DMS 273 (cell line): ENCODE measurements around the gene SPATA31C2.
"Not testable (repeated sequence)": the region's sequence is repeated elsewhere in the genome, so short reads cannot be mapped to it uniquely, and the experiment has no call there.

ENCODE experiments used
- DNase-seq: peaks from one replicate; lab custom pipeline; 2025; ENCODE audit not compliant: unreplicated experiment; lab: John Stamatoyannopoulos, UW

SPATA31C2 gene

DNA sequence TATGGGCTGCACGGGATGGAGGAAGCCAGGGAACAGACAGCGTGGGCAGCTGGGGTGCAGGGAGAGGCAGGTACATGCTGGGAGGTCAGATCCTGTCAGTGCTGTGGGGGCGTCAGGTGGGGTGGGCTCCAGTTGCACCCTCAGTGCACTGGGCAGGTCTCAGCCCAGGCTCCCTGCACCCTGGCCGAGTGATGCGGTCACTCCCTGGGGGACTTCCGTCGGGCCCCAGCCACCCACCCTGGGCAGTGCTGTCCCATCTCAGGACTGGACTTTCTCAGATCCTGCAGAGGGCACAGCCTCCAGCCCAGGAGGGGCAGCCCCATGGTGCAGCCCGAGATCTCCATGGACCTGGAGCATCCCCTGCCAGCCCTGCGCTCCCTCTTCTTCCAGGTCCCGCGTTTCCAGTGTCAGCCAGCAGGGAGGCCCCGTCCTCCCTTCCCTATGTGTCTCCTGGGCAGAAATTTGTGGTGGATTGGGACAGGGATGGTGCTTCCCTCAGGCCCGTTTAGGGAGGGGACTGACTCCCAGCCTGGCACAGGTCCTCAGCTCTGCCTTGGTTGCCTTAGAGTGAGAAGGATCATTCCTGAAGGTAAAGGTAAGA lies 10.5 kb downstream of the SPATA31C2 start:
- DNase-seq, result not testable (repeated sequence)

DNA sequence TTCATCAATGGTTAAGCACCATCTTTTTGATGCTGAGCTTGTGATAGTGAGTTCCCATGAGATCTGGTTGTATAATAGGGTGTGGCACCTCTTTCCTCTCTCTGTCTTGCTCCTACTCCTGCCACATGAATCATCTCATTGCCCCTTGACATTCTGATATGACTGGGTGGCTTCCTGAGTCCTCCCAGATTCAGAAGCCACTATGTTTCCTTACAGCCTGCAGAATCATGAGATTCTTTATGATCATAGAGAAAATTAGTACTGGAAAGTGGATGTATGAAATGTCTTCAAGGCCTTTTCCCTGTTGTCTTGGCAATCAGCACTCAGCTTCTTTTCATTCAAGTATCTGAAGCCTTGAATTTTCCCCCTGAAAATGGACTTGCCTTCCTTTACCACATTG lies 14.9 kb downstream of the SPATA31C2 start:
- DNase-seq, result not testable (repeated sequence)

DNA sequence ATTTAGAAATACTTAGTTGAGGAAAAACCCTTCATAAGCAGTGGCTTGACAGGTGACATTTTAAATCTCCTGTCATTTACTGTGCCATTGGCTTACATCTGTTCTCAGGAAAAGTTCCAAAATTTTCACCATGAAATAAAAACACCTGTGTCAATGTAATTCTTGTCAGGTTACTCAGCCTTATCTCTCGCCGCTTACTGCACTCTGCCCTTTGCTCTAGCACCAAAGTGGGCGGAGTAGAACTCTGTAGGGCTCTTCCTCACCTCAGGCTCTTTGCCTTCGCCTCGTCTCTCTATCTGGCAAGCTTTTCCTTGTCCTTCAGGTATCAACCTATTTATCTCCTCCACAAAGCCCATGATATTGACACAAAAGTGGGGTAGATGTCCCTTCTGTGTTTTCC lies 20.2 kb downstream of the SPATA31C2 start:
- DNase-seq, result not testable (repeated sequence)

DNA sequence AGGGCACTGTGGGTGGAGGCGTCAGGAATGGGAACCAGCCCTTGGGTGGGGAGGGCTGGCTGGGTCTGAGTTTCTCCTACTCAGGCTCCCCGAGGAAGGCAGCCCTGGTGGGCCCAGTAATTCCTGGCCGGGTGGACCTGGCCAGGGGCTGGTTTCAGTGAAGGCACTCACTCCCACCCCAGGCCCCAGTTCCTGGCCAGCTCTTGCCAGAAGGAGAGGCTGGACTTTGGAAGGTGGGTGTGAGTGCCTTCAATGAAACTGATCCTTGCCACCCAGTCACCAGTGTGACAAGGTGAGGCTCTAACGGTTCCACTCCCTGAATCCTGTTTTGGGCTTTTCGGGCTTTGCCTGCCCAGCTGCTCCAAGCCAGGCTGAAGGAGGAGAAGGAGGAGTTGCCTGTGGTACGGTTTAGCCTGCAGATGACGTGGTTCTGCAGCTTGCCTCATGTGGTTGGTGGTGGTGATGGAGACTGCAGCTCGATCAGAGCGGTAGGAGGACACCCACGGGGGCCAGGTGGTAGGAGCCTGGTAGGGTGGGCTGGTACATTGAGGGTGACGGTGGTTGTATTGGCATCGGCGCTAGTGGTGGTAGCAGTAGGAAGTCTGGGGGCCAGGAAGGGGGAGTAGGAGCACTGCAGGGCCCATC lies 23.2 kb downstream of the SPATA31C2 start:
- not testable (repeated sequence) for DNase-seq

DNA sequence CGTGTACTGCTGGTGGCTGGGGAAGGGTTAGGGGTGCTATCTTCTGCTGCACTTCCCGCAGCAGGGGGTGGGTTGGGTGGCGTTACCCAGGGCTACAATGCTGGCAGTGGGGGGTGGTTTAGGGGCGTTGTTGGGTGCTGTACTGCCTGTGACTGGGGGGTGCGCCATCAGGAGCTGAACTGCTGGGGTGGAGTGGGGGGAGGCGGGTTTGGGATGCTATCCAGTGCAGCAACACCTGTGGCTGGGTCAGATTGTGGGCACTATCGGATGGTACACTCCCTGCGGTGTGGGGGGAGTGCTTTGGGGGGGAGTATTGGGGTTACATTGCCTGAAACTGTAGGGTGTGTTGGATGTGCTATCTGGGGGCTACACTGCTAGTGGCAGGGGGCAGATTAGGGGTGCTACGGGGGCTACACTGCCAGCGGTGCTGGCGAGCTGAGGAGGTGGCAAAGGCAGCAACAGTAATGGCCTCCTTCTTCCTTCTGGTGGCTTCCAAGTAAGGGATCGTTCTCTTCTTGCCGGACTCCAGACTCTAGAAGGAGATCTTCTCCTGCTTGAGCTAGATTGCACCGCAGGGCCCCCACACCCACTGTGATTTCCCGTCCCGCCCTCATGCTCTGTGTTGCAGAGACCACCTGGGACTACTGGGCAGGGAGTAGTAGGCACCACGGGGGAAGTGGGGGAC lies 23.9 kb downstream of the SPATA31C2 start:
- not testable (repeated sequence) for DNase-seq

DNA sequence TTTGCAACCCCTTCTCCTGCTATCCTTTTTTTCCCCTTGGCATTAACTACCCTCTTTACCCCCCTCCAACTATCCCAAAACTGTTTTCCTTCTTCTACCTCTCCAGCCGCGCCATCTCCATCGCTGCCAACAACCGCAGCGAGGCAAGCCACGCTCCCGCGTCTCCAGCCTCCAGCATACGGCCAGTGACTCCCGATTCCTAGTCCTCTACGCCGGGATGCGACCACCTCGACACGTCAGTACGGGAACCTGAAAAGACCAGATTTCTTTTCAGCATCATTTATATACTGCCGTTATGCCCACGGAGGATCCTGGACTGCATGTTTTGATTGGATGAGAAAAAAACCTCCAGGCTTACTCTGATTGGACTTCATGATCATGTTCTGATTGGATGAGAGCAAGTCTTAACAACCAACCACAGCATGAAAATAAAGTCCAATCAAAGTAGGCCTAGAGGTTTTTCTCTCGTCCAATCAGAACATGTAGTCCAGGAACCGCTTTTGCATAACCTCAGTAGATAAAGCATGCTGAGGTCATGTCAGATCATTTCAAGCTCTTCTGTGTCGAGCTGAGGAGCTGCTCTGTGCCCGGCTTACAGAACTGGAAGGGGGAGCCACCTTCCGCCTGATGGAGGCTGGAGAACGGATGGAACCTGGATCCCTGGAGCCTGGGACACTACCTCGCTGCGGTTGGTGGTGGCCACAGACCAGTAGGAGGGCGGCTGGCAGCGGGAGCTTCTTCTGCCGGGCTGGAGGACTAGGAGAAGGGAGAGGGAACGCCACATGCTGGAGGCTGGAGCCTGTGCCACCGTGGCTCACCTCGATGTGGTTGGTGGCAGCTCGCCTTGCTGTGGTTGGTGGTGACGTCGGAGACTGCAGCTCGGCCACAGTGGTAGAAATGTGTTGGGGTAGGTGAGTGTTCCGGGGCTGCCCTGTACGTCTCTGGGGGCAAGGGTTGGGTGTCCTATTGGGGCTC lies 24.8 kb downstream of the SPATA31C2 start:
- not testable (repeated sequence) for DNase-seq

DNA sequence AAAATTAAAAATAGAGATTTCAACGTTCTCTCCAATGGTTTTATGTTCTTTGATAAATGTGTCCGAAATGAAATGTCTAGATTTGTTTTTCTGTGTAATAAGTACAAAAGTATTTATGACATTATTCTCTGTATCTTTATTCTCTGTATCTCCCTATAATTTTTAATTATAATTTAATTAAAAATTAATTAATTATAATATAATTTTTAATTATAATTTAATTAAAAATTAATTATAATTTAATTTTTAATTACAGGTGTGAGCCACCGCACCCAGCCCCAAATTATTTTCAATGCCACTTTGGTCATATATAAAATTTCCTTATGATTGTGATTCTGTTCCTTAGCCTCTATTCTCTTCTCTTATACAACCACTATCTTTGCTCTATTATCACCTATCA lies 28.2 kb downstream of the SPATA31C2 start:
- DNase-seq, result no peak

DNA sequence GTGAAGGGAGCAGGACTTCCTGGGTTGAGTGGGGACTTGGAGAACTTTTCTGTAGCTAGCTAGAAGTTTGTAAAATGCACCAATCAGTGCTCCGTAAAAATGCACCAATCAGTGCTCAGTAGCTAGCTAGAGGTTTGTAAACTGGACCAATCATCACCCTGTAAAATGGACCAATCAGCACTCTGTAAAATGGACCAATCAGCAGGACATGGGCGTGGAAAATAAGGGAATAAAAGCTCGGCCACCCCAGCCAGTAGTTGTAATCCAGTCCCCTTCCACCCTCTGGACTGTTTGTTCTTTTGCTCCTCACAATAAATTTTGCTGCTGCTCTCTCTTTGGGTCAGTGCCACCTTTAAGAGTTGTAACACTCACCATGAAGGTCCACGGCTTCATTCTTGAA lies 29.5 kb downstream of the SPATA31C2 start:
- DNase-seq, result no peak

DNA sequence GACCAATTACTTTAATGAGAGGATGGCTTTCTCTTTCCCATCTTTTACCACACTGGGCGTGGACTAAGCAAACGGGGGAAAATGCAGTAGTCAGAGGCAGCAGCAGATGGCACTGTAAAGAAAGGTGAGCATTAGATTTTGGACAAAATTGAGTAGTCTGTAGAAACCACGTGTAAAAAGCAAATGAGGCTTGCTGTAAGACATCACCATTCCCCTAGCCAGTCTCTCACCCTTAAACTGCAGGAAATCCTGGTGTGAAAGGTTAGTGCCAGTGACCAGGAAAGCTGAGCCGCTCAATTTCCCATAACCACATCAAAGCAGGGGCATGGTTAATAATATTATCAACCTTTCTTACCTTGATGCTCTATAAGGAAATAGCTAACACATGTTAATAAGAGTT lies 31.8 kb downstream of the SPATA31C2 start:
- DNase-seq, result peak; percentile 36

DNA sequence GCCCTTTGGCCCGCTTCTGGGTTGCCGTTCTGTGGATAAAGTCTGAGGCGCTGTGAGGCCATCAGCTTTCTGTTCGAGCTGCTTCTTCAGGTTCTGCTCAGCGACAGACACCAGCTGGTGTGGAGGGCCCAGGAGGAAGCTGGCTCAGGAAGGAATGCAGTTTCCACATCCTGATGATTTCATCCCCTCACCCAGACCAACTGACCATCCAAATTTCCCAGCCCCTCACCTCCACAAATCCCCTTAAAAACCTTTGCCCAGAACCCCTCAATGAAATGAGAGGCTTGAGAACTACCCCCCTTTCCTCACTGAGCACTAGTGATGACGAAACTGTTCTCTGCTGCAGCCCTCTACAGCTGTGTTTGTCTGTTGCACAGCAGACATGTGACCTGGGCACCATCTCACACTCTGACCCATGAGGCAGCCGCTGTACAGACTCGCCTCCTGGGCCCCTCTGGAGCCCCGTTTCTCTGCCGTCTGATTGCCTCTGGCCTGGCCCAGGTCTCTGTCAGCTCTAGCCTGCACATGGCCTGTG lies 45.4 kb downstream of the SPATA31C2 start:
- no peak for DNase-seq

DNA sequence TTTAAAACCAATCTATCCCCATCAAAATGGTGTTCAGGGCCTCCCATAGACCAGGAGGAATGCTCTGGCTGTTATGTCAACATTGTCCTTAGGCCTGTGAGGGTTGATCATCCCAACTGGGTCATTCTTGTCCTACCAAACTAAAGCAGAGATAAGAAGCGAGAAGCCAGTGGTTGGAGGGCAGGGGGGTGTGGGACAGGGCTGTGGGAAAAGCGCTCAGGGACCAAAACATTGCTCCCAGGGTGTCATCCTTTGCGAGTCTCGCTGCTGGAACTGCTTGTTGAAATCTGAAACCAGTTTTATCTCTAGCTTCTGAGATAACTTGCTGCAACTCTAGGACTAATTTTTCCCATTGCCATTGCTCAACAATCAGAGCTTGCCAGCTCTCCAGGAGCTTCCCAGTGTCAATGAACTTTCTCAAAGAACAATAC lies 48.1 kb downstream of the SPATA31C2 start:
- no peak for DNase-seq

DNA sequence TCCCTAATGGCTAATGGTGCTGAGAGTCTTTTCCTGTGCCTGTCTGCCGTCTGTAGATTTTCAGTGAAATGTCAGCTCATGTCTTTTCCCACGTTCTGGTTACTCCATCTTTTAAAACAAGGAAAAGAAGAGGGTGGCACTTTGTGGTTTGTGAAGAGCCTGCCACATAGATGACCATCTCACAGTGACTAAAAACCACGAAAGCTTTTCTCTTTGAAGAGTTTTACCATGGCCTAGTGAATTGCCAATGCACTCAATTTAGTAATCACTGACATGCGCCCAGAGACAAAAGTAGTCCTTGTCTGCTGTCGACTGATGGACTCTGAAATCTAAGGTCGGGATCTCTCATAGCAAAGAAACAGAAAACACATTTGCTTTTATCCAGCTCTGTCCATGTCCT lies 50.4 kb downstream of the SPATA31C2 start:
- no peak for DNase-seq

DNA sequence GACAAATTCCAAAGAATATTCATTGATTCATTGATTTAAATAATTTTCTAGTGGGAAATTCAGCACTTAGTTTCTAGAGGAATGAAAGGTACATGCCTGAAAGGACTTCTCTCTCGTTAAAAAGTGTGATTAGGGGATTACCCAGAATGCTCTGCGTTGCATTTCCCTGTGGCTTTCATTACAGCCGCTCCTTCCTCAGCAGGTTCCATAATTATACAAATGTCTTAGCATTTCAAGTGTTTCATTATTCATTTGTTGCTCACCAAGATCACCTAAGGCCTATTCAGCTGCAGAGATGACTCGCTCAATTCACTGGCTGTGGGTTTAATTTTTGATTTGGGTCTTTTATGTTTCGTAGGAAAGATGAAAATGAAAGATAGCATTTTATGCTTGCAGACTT lies 52.8 kb downstream of the SPATA31C2 start:
- DNase-seq, result no peak

DNA sequence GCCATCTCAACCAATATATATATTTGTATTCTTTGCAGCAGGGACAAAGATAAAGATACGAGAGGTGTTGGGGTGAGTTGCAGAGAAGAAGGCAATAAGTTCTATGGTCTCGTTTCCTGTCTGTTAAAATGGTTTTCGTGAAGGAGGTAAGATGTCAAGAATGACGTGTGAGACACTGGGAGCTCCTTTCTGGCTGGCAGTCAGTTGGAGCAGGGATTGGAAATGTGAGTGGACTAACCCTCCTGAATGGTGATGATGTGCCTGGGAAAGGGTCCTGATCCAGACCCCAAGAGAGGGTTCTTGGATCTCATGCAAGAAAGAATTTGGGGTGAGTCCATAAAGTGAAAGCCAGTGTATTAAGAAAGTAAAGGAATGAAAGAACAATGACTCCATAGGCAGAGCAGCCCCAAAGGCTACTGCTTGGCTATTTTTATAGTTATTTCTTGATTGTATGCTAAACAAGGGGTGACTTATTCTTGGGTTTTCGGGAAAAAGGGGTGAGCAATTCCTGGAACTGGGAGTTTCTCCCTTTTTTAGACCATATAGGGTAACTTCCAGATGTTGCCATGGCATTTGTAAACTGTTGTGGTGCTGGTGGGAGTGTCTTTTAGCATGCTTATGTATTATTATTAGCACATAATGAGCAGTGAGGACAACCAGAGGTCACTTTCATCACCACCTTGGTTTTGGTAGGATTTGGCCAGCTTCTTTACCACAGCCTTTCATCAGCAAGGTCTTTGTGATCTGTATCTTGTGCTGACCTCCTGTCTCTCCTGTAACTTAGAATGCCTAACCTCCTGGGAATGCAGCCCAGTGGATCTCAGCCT lies 53.7 kb downstream of the SPATA31C2 start:
- DNase-seq, result no peak
